ENCODE measurements around the gene ARTN.

DNA sequence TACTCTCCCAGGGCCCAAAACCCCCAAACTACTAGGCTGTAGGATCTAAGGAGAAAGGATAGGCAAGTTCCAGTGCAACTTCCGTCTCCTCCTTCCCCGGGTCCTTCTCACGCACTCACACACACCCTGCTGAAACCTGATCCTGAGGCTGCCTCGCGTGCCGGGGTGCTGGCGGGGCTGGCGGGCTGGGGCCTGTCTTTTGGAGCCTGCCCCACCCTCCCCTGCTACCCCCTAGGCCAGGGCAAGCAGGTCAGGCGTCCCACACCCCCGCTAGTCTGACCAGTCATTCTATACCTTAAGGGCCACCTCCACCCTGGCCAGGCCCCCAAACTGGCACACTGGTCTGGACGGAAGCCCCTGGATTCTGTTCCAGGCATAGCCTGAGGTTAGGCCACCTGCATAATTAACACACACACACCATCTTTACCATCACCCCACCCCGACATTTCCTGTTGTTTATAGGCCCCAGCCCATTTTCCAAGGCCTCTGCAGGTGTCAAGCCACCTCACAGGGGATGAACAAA lies 48.3 kb upstream of the ARTN start:
- TF ChIP-seq, protein P1, sequence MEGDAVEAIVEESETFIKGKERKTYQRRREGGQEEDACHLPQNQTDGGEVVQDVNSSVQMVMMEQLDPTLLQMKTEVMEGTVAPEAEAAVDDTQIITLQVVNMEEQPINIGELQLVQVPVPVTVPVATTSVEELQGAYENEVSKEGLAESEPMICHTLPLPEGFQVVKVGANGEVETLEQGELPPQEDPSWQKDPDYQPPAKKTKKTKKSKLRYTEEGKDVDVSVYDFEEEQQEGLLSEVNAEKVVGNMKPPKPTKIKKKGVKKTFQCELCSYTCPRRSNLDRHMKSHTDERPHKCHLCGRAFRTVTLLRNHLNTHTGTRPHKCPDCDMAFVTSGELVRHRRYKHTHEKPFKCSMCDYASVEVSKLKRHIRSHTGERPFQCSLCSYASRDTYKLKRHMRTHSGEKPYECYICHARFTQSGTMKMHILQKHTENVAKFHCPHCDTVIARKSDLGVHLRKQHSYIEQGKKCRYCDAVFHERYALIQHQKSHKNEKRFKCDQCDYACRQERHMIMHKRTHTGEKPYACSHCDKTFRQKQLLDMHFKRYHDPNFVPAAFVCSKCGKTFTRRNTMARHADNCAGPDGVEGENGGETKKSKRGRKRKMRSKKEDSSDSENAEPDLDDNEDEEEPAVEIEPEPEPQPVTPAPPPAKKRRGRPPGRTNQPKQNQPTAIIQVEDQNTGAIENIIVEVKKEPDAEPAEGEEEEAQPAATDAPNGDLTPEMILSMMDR (IDR thresholded peaks at IDR 0.05): no peak
- no peak for TF ChIP-seq POLR2A (IDR thresholded peaks at IDR 0.05)

Measured in uterus (tissue), 2 donors.